ENCODE data around the gene DHRS7. TPM values are rescaled to one million over a fixed set of nuclear protein-coding genes. Genes with fewer than 3 reads are reported as not detected.

DHRS7 gene
- total and polyA plus RNA-seq, 2 of the 8 experiments (the other 6 are each of a cell fraction or from before 2014, with no cell fraction given), result 10.8 to 27.5 TPM

- TF ChIP-seq CTCF (IDR thresholded peaks at IDR 0.05; ENCODE audit: control extremely low read depth in 1 of 3, insufficient read depth in 1 of 3, low read depth in 1 of 3, low read length in 3 of 3), result peak in 2 of 3 experiments; percentile 40 to 59; a peak in 2 of 4 replicates
- no peak for TF ChIP-seq CBX8 (IDR thresholded peaks at IDR 0.05; ENCODE audit: borderline replicate concordance, low read depth, low read length)
- TF ChIP-seq RAD21 (IDR thresholded peaks at IDR 0.05 in 1 of 2, conservative IDR thresholded peaks at IDR 0.05 in 1 of 2; ENCODE audit: low read depth in 2 of 2, low read length in 2 of 2), result peak; percentile 83 to 87
- Histone ChIP-seq H3K23me2 (ENCODE audit: low read depth, low read length) (no peaks in the 10 kb centered on the region), H2BK15ac (ENCODE audit: low read length) (no peak overlapping the region), H4K20me1 (replicated peaks in 1 of 2; ENCODE audit: control insufficient read depth in 1 of 2, insufficient read depth in 2 of 2, low read length in 2 of 2) (no peaks in the 10 kb centered on the region), H3K56ac (replicated peaks; ENCODE audit: insufficient read length, low read depth, low read length) (no peak overlapping the region), H2BK120ac (replicated peaks; ENCODE audit: low read depth, low read length) (no peak overlapping the region), H4K91ac (replicated peaks; ENCODE audit: insufficient read length, low read length) (no peak overlapping the region), H3K4me3 (ENCODE audit: extremely low read depth in 1 of 4, insufficient read depth in 2 of 4, low read depth in 3 of 4, low read length in 4 of 4) (peak overlapping the region in 1 of 4 experiments; percentile 42; a peak in 2 of 8 replicates), H3K4me1 (replicated peaks in 1 of 4; ENCODE audit: control insufficient read depth in 3 of 4, insufficient read depth in 4 of 4, low read length in 3 of 4) (peaks cover 0 to 3% (median 0%) of the 10 kb centered on the region in 4 experiments; a peak in 1 of 7 replicates), H3K18ac (ENCODE audit: extremely low read depth, low read length) (no peak overlapping the region), H3K79me1 (ENCODE audit: low read depth, low read length) (no peaks in the 10 kb centered on the region), H2BK12ac (ENCODE audit: low read depth, low read length) (no peak overlapping the region), H3K36me3 (ENCODE audit: control insufficient read depth in 2 of 4, insufficient read depth in 4 of 4, low read length in 3 of 4) (no peaks in the 10 kb centered on the region), H4K5ac (ENCODE audit: insufficient read length, low read depth, low read length) (no peak overlapping the region), H3K4me2 (ENCODE audit: insufficient read depth in 1 of 2, low read depth in 2 of 2, low read length in 2 of 2) (no peak overlapping the region), H2BK5ac (ENCODE audit: low read depth, low read length) (no peak overlapping the region), H2BK20ac (ENCODE audit: low read length) (no peak overlapping the region), H2AK5ac (ENCODE audit: low read depth, low read length) (no peak overlapping the region), H3K14ac (ENCODE audit: insufficient read length) (no peak overlapping the region), H3K27ac (ENCODE audit: low read depth, low read length) (no peak overlapping the region), H2AFZ (ENCODE audit: low read length) (no peak overlapping the region), H3K9ac (replicated peaks in 1 of 4; ENCODE audit: extremely low read depth in 1 of 4, low read depth in 3 of 4, low read length in 3 of 4) (no peak overlapping the region), H3K23ac (ENCODE audit: insufficient read length) (no peak overlapping the region), H3K4ac (replicated peaks; ENCODE audit: insufficient read length, low read depth, low read length) (no peak overlapping the region), H4K8ac (ENCODE audit: extremely low read depth, insufficient read depth, low read length) (no peak overlapping the region), H3K27me3 (replicated peaks in 1 of 4; ENCODE audit: control insufficient read depth in 3 of 4, extremely low read depth in 1 of 4, insufficient read depth in 3 of 4, low read length in 3 of 4) (no peaks in the 10 kb centered on the region), H3K79me2 (ENCODE audit: control insufficient read depth in 1 of 2, insufficient read depth in 2 of 2, low read length in 2 of 2) (no peaks in the 10 kb centered on the region), H3K9me3 (ENCODE audit: insufficient read depth in 2 of 2, low read depth in 1 of 2, low read length in 1 of 2) (no peaks in the 10 kb centered on the region)
- FAIRE-seq (peak; percentile 45), DNase-seq (ENCODE audit: low read depth in 1 of 2, low spot score in 2 of 2) (no peak)
- POLR2A ChIA-PET (ENCODE audit: partially characterized antibody), result interaction anchor here (0.9 kb wide), 1 partner anchor 332 kb away, joined by 3 read pairs; no protein-coding TSS in a partner anchor
- 17% methylated on average over 5 of the region's 5 CpGs; no CpG with 5 or more reads in 1 of the 2 experiments for WGBS, 2 experiments (ENCODE audit: extremely low coverage in 1 of 2, insufficient coverage in 1 of 2, insufficient read length in 1 of 2, insufficient replicate concordance in 2 of 2, low coverage in 1 of 2, low lambda C conversion rate in 2 of 2, missing lambda C conversion rate in 1 of 2)
- CTCF ChIA-PET (ENCODE audit: partially characterized antibody), result interaction anchor here (0.6 to 8.4 kb wide), 44 partner anchors 10 to 672 kb away, joined by 3 to 80 read pairs (median 4); partner anchors contain the start of genes DHRS7, PPM1A and SIX6
These were observed 19.1 kb upstream of the DHRS7 start for GRCh38 chr14:60184146-60184904.
